Stomach smooth muscle (tissue), 2 donors: ENCODE results near the gene FAM3C.

Experiments
- H3K27ac ChIP-seq: one replicate; pipeline ENCODE4 v1.7.0; 2013; ENCODE audit warnings: mild to moderate bottlenecking, low read length, inconsistent platforms
- H3K27me3 ChIP-seq, 2 donors: one replicate each; pipeline ENCODE4 v1.7.0; 2013; ENCODE audit warnings: low read length in 2 of 2; ENCODE audit not compliant: insufficient read depth in 2 of 2, control insufficient read depth in 1 of 2
- H3K36me3 ChIP-seq, 2 donors: one replicate each; pipeline ENCODE4 v1.7.0; 2013; ENCODE audit warnings: low read length in 2 of 2; ENCODE audit not compliant: control insufficient read depth in 2 of 2, insufficient read depth in 2 of 2
- H3K4me1 ChIP-seq: one replicate; pipeline ENCODE4 v1.7.0; 2013; ENCODE audit warnings: low read length; ENCODE audit not compliant: control insufficient read depth, insufficient read depth
- H3K4me3 ChIP-seq, 2 donors: one replicate each; pipeline ENCODE4 v1.7.0; 2013; ENCODE audit warnings: low read length in 2 of 2
- H3K9ac ChIP-seq, 2 donors: one replicate each; pipeline ENCODE4 v1.7.0; 2013; ENCODE audit warnings: low read length in 2 of 2, mild to moderate bottlenecking in 1 of 2
- H3K9me3 ChIP-seq, 2 donors: one replicate each; pipeline ENCODE4 v1.7.0; 2013; ENCODE audit warnings: low read length in 2 of 2; ENCODE audit not compliant: control insufficient read depth in 2 of 2
- donor health status: healthy.
- donor health status: Pancreatic carcinoma.

FAM3C gene

GRCh38 chr7:121393005-121393366 is 3.1 kb downstream of the FAM3C start:
- no peak overlapping the region for H3K4me3 ChIP-seq
- H3K4me1 ChIP-seq, result no peaks in the 10 kb centered on the region
- H3K27ac ChIP-seq, result no peak overlapping the region

GRCh38 chr7:121392277-121393004 is 3.7 kb downstream of the FAM3C start:
- no peak overlapping the region for H3K9ac ChIP-seq
- H3K4me1 ChIP-seq, result no peaks in the 10 kb centered on the region
- no peak overlapping the region for H3K4me3 ChIP-seq
- no peaks in the 10 kb centered on the region for H3K9me3 ChIP-seq
- H3K36me3 ChIP-seq, result no peaks in the 10 kb centered on the region
- H3K27me3 ChIP-seq, result no peaks in the 10 kb centered on the region
- no peak overlapping the region for H3K27ac ChIP-seq

More at GRCh38 chr7:121393005-121393366, 3.1 kb downstream of the FAM3C start:
- Histone ChIP-seq H3K9me3 (no peaks in the 10 kb centered on the region), H3K27me3 (no peaks in the 10 kb centered on the region), H3K9ac (no peak overlapping the region), H3K36me3 (no peaks in the 10 kb centered on the region)

- no peaks in the 10 kb centered on the region for H3K27me3 ChIP-seq
- no peaks in the 10 kb centered on the region for H3K36me3 ChIP-seq
- no peaks in the 10 kb centered on the region for H3K9me3 ChIP-seq
- no peak overlapping the region for H3K4me3 ChIP-seq
- no peaks in the 10 kb centered on the region for H3K4me1 ChIP-seq
- H3K27ac ChIP-seq, result no peak overlapping the region
- no peak overlapping the region for H3K9ac ChIP-seq
These were observed 4.4 kb downstream of the FAM3C start for GRCh38 chr7:121391686-121392085.

- H3K36me3 ChIP-seq, result no peaks in the 10 kb centered on the region
- H3K4me3 ChIP-seq, result no peak overlapping the region
- H3K4me1 ChIP-seq, result no peaks in the 10 kb centered on the region
- no peaks in the 10 kb centered on the region for H3K27me3 ChIP-seq
- no peak overlapping the region for H3K9ac ChIP-seq
- H3K9me3 ChIP-seq, result no peaks in the 10 kb centered on the region
- H3K27ac ChIP-seq, result no peak overlapping the region
These were observed 5.5 kb downstream of the FAM3C start for GRCh38 chr7:121390617-121391016.

GRCh38 chr7:121390109-121390508 is 6.0 kb downstream of the FAM3C start:
- Histone ChIP-seq H3K27ac (no peak overlapping the region), H3K4me3 (no peak overlapping the region), H3K4me1 (no peaks in the 10 kb centered on the region), H3K9ac (no peak overlapping the region), H3K27me3 (no peaks in the 10 kb centered on the region), H3K36me3 (no peaks in the 10 kb centered on the region), H3K9me3 (no peaks in the 10 kb centered on the region)

- no peaks in the 10 kb centered on the region for H3K27me3 ChIP-seq
- H3K9me3 ChIP-seq, result no peaks in the 10 kb centered on the region
- no peak overlapping the region for H3K9ac ChIP-seq
- H3K4me1 ChIP-seq, result no peaks in the 10 kb centered on the region
- H3K27ac ChIP-seq, result no peak overlapping the region
- no peaks in the 10 kb centered on the region for H3K36me3 ChIP-seq
- H3K4me3 ChIP-seq, result no peak overlapping the region
These were observed 7.2 kb downstream of the FAM3C start for GRCh38 chr7:121388950-121389349.

- H3K27ac ChIP-seq, result no peak overlapping the region
- H3K4me1 ChIP-seq, result no peaks in the 10 kb centered on the region
- H3K36me3 ChIP-seq, result no peaks in the 10 kb centered on the region
- H3K9ac ChIP-seq, result no peak overlapping the region
- H3K9me3 ChIP-seq, result no peaks in the 10 kb centered on the region
- H3K4me3 ChIP-seq, result no peak overlapping the region
- H3K27me3 ChIP-seq, result no peaks in the 10 kb centered on the region
These were observed 10.3 kb downstream of the FAM3C start for GRCh38 chr7:121385800-121386179.

GRCh38 chr7:121385056-121385799 is 10.9 kb downstream of the FAM3C start:
- no peaks in the 10 kb centered on the region for H3K4me1 ChIP-seq
- H3K27ac ChIP-seq, result no peak overlapping the region
- no peaks in the 10 kb centered on the region for H3K9me3 ChIP-seq
- no peak overlapping the region for H3K4me3 ChIP-seq
- H3K36me3 ChIP-seq, result no peaks in the 10 kb centered on the region
- H3K27me3 ChIP-seq, result no peaks in the 10 kb centered on the region
- H3K9ac ChIP-seq, result no peak overlapping the region

GRCh38 chr7:121384265-121384664 is 11.8 kb downstream of the FAM3C start:
- no peaks in the 10 kb centered on the region for H3K27me3 ChIP-seq
- no peak overlapping the region for H3K9ac ChIP-seq
- H3K4me3 ChIP-seq, result no peak overlapping the region
- H3K36me3 ChIP-seq, result peaks cover 0 to 2% of the 10 kb centered on the region in 2 donors
- H3K27ac ChIP-seq, result no peak overlapping the region
- no peaks in the 10 kb centered on the region for H3K4me1 ChIP-seq
- H3K9me3 ChIP-seq, result no peaks in the 10 kb centered on the region

GRCh38 chr7:121383235-121383910 is 12.7 kb downstream of the FAM3C start:
- H3K4me3 ChIP-seq, result no peak overlapping the region
- no peak overlapping the region for H3K9ac ChIP-seq
- no peaks in the 10 kb centered on the region for H3K9me3 ChIP-seq
- H3K36me3 ChIP-seq, result peaks cover 0 to 4% of the 10 kb centered on the region in 2 donors
- no peak overlapping the region for H3K27ac ChIP-seq
- no peaks in the 10 kb centered on the region for H3K4me1 ChIP-seq
- no peaks in the 10 kb centered on the region for H3K27me3 ChIP-seq
